LNCaP clone FGC (cell line): ENCODE data around the gene WDR93.

Experiments used
- DNase-seq: peaks from one replicate; pipeline ENCODE4 v3.0.0-alpha.2; 2011; ENCODE audit warnings: low read depth
- H3K4me3 ChIP-seq: 2 replicates; pipeline ENCODE4 v1.5.1; 2011; ENCODE audit warnings: mild to moderate bottlenecking, low read depth, low read length, control low read depth
- CTCF ChIP-seq: IDR thresholded peaks from 2 replicates; pipeline ENCODE4 v1.5.1; 2012; ENCODE audit warnings: mild to moderate bottlenecking; ENCODE audit not compliant: control insufficient read depth, insufficient read depth; ENCODE audit errors: extremely low read depth

Gene WDR93

GRCh38 chr15:89654301-89654761, 36.3 kb upstream of the WDR93 start:
- H3K4me3 ChIP-seq: peak overlapping the region; percentile 42
- TF ChIP-seq CTCF: no peak
- no peak for DNase-seq

GRCh38 chr15:89654847-89655805, 35.5 kb upstream of the WDR93 start, which contains the start of gene KIF7:
Gene KIF7, minus strand, starts transcription at chr15:89655467. Its CDS starts 2,537 bp downstream, at chr15:89652930.
- DNase-seq: no peak
- peak within 1 kb of the TSS; percentile 42 for H3K4me3 ChIP-seq
- no peak for TF ChIP-seq CTCF

- no peak for DNase-seq
- no peak overlapping the region for H3K4me3 ChIP-seq
- TF ChIP-seq CTCF: no peak
Measured at GRCh38 chr15:89656116-89656815, 34.3 kb upstream of the WDR93 start.

- no peak for TF ChIP-seq CTCF
- H3K4me3 ChIP-seq: no peak overlapping the region
- no peak for DNase-seq
Measured at GRCh38 chr15:89657686-89658200, 32.9 kb upstream of the WDR93 start.

GRCh38 chr15:89659295-89659694, 31.3 kb upstream of the WDR93 start:
- DNase-seq: no peak
- TF ChIP-seq CTCF: no peak
- no peak overlapping the region for H3K4me3 ChIP-seq

- no peak for TF ChIP-seq CTCF
- DNase-seq: no peak
- no peak overlapping the region for H3K4me3 ChIP-seq
Measured at GRCh38 chr15:89660556-89660955, 30.1 kb upstream of the WDR93 start.
